Activated T-cell treated with anti-CD3 and anti-CD28 coated beads for 24 hours (primary cell): Measurements from ENCODE around the gene ATP6V0C.

Experiments used
- DNase-seq: peaks from one replicate; pipeline ENCODE4 v3.0.0-alpha.2; 2020; ENCODE audit warnings: low read depth

ATP6V0C gene

DNA sequence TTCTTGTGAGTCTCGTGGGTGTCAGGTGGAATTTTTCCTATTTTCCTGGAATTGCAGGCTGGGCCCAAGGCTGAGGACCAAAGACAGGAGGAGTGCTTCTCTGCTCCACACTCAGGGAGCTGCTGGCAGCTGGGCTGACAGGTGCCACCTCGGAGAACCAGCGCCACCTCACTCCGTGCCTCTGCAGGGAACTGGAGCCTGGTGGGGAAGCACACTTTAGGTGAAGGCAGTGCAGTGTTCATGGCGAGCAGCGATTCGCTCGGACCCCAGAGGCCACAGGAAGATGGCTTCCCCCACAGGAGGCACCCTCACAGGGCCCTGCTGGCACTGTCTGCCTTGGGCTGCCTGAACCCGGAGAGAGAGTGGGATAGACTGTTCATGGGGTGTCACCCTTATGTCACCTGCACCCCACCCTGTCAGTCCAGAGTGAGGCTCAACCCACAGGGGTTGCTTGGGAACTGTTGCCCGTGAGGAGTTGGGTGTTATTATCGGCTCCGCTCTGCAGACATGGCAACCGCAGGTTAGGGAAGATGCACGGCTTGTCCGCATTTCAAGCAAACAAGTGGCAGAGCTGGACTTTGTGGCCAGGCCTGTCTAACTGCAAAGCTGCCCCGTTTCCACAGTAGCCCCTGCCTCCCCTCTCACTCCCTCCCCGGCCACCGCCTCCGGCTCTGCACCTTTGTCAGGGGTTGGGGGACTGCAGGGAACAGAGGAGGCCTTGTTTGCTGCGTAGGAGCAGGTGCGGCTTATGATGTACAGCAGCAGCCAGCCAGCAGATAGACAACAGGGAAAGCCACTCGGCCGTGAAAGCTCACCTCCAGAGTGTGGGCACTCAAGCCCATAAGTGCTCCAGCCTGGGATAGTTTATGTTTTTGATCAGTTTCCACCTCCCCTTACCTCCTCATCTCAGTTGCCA, 23.3 kb upstream of the ATP6V0C start:
- DNase-seq = no peak

DNA sequence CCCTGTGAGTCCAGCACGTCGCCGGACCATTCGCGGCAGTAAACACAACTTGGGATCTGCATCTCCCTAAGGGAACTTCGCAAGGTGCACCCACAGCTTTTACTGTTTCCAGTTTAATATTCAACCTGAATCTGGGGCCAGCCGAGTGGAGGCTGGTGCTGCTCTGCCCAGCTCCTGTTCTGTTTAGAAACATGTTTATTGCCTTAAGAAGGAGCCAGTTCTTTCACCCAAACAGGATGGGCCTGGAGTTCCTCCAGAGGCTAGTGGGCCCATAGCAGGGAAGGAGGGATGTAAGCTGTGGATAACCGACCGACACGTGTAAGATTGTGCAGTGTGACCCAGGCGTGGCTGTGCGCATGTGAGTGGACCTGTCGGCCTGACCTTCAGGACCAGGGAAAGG, 21.5 kb upstream of the ATP6V0C start:
- no peak for DNase-seq

DNA sequence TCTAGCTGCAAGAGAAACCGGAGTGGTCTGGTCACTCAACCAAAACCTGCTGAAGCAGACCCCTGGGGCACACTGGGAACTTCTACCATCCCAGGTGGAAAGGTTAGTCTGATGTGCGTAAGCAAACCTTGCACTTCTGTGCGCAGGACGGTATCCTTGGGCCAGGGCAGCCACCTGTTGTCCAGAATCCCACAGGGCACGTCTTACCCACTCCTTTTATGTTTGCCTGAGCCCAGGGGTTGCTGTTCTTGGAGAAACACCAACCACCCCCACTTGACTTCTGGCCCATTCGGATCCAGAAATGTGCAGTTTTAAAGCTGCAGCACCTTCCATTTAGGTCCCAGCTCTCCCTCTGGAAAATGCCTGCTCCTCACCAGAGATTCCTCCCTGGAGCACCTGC, 20.1 kb upstream of the ATP6V0C start:
- DNase-seq = no peak

DNA sequence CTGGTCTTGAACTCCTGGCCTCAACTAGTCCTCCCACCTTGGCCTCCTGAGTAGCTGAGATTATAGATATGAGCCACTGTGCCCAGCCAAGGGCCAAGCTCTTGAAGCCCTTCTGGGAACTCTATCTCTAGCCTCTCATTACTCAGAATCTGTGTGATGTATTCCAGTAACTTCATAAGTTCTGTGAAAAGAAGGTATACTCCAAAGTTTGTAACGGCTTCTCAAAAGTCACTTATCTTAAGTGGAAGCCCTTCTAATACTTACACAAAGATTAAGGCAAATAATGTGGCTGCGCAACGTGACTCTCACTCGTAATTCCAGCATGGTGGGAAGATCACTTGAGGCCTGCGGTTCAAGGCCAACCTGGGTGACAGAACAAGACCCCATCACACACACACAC, 19.1 kb upstream of the ATP6V0C start:
- no peak for DNase-seq

DNA sequence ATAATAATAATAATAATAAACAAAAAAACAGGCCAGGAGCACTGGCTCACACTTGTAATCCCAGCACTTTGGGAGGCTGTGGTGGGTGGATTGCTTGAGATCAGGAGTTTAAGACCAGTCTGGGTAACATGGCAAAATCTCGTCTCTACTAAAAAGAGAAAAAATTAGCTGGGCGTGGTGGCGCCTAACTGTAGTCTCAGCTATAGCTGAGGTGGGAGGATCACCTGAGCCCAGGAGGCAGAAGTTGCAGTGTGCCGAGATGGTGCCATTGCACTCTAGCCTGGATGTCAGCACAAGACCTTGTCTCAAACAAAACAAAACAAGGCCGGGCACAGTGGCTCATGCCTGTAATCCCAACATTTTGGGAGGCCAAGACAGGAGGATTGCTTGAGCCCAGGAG, 18.7 kb upstream of the ATP6V0C start:
- DNase-seq = no peak

DNA sequence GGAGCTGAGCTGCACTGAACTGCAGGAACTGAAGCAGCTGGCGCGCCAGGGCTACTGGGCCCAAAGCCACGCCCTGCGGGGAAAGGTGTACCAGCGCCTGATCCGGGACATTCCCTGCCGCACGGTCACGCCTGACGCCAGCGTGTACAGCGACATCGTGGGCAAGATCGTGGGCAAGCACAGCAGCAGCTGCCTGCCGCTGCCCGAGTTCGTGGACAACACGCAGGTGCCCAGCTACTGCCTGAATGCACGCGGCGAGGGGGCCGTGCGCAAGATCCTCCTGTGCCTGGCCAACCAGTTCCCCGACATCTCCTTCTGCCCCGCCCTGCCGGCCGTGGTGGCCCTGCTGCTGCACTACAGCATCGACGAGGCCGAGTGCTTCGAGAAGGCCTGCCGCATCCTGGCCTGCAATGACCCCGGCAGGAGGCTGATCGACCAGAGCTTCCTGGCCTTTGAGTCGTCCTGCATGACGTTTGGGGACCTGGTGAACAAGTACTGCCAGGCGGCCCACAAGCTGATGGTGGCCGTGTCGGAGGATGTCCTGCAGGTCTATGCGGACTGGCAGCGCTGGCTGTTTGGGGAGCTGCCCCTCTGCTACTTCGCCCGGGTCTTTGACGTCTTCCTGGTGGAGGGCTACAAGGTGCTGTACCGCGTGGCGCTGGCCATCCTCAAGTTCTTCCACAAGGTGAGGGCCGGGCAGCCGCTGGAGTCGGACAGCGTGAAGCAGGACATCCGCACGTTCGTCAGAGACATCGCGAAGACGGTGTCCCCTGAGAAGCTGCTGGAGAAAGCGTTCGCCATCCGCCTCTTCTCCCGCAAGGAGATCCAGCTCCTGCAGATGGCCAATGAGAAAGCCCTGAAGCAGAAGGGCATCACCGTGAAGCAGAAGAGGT, 17.3 kb upstream of the ATP6V0C start:
- DNase-seq = no peak

DNA sequence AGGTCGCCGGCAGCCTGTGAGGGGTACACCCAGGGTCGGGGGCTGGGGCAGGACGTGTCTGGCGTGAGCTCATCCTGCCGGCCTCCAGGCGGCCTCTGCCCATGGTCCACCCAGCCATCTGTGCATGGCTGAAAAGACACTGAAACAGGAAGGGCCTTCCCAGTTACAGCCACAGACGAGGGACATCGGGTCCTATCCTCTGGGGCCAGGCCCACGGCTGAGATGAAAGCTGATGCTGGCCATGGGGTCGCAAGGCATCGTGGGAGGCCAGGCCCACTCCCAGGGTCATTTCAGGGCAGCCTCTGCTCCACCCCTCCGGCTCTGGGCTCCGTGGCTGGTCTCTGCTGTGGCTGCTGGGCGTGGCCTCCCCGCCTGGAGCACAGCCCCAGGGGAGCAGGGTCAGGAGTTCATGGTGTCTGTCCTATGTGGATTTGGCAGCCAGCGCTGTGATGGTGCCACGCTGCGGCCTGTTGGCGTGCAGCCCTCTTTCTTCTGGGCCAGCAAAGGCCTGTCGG, 16.6 kb upstream of the ATP6V0C start:
- DNase-seq = no peak

DNA sequence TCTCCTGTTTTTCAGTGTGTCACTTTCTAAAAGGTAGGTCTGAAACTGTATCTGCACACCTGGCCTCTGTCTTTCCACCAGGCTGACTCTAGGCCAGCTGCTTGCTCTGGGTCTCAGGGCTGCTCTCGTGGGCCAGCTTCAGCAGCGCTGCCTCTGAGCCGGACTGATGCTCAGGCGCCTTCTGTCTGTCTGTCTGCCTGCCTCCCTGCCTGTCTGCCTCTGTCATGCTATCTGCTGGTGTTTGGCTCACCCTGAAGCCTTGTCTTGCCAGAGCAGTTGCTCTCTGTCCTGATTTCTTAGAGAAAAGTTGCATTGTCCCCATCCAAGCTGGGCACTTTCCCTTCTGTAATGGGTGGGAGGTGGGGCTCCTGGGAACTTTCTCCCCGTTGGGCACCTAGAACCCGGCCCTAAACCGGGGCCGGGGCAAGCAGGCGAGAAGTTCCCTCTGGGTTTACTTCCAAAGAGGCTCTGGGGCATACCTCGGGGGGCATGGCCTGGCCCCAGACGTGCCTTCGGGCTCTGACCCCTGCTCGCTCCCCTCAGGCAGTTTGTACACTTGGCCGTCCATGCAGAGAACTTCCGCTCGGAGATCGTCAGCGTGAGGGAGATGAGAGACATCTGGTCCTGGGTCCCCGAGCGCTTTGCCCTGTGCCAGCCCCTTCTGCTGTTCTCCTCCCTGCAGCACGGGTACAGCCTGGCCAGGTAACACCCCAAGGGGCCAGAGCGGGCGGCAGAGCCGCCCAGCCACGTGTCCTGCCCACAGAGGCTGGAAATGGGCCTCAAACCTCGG, 15.9 kb upstream of the ATP6V0C start:
- DNase-seq = no peak

DNA sequence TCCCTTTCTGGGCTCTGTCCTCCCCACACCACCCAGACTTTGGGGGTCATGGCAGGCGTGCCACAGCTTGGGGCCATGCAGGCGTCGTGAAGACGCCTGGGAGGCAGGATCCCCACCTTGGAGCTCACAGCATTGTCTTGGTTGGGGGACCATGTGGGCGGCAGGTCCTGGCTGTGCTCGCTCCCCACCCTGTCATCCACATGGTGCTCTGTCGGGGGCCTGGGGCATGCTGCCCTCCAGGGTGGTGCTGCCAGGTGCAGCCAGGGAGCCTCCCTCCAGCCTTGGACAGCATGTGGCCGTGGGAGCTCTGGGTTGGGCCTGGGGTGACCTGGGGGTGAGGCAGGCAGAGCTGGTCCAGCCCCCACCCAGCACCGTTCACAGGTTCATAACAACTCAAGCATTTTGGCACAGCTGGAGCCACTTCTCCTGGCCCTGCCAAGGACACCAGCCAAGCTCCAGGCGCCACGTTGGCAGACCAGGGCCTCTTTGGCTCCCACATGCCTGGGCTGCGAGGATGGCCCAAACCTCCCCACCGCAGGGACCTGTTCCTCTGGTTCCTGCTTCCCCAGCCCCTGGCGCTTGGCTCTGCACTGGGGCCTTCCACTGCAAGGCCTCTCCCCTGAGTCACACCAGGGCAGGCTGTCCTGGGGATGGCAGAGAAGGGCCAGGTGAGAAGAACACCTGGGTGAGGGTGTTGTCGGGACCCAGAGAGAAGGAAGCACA, 15.1 kb upstream of the ATP6V0C start:
- no peak for DNase-seq

DNA sequence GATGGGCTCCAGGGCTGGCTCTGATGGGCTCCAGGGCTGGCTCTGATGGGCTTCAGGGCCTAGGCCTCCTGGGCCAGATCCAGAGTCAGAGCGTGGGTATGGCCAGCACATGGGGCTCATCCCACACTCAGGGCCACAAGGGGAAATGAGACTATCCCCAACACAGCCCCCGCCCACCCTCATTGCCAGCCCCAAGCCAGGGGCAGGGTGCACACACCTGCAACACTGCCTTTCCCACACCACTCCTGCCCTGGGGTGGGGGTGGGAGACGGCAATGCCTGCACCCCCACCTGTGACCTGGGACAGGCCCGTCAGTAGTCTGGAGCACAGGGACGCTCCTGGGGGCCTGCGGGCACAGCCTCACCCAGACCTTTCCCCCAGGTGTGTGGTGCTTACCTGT, 14.3 kb upstream of the ATP6V0C start:
- no peak for DNase-seq

DNA sequence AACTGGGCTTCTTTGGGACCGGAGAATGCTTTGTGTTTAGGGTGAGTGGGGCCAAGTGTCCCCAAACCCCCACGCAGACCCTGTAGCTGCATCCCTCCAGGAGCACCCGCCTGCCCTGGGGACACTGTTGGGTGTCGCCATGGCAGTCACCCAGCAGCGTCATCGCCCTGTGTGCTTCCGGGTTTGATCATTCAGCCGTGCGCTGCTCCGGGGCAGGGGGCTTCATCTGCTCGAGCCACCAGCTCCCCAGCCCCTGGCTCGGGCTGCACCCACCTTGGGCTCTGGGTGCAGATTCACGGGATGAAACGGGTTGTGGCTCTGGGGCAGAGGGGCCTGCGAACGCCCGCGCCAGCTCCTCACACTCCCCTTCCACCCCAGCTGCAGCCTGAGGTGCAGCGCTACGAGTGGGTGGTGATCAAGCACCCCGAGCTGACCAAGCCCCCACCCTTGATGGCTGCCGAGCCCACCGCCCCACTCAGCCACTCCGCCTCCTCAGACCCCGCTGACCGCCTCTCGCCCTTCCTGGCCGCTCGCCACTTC, 13.8 kb upstream of the ATP6V0C start:
- no peak for DNase-seq

DNA sequence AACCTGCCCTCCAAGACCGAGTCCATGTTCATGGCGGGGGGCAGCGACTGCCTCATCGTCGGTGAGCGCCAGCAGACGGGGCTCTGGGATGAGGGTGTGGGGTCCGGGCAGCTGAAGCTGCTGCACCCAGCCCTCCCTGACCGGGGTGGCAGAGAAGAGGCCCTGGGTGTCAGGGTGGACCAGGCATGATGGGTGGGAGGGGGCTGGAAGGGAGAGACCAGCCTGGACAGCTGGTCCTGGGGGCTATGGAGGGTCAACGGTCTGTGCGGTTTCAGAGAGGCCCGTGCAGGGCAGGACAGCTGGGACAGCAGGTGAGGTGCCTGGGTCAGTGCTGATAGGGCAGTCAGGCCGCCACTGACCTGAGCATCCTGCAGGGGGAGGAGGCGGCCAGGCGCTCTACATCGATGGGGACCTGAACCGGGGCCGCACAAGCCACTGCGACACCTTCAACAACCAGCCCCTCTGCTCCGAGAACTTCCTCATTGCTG, 13.3 kb upstream of the ATP6V0C start:
- no peak for DNase-seq

DNA sequence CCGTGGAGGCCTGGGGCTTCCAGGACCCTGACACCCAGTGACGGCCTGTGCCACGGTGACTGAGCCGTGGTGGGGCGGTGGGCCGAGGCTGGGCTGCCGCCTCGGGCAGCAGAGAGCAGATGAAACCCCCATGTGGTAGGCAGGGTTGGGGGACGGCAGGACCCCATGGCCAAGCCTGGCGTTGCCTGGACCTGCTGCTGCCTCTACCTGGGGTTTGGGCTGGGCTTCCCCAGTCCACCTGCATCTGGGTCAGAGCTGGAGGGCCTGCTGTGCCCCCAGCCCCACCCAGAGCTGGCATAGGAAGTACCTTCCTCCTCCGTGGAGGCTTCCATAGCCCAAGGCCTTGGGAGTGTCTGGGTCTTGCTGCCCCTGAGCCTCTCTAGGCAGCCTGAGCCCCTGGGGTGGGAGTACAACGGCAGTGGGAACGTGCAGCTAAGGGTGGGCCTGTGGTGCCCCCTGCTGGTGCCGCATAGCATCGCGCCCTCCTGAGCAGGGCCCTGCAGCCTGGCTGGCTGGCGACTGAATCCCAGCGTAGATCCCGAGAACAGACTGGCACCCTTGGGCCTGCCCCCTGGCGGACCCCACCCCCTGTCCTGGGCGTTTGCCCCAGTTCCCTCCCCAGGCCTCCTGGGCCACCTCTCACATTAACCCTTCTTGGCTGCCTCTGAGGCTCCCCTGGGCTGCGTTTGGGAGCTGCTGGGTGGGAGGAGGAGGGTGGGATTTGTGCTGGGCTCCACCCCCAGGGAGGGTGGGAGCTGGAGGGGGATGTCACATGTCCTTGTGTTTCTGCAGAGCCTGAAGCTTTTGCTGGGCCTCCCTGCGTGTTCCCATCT, 12.6 kb upstream of the ATP6V0C start:
- peak; percentile 70 for DNase-seq

DNA sequence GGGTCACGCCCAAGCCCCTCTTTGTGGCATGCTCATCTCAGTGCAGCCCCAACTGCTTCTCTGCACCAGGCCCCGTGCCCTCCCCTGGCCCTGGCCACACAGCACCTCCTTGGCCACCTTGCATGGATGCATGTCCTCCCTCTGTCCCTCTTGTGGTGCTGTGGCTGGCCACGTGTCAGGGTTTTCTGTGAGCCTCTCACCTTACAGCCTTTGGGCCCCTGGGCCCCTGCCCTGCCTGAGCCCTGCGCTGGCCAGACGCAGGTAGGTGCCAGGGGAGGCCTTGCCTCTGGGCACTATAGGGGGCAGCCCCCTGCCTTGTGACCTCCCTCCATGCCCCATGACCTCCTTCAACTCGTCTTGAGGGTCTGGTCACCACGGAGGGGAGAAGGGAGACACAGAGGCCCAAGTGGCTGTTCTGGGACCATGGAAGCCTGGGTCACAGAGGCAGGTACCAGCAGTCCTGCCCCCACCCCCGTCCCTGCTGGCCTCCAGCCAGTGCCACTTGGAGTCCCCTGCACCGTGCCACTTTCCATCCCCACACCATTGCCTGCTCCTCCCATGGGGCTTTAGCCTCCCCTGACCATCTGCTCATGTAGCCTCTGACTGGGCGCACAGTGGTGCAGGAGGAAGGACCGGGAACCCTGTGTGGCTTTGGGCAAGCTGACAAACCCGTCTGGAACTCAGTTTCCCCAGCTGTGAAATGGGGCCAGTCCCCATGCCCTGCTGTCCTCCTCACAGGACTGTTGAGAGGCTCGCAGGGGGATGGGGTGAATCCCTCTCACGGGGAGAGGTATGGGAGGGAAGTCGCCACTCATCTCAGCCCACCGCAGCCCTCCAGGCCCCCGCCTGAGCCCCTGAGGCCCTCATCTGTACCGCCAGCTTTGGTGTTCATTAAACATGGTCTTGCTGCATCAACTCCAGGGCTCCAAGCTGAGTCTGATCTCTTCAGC, 11.5 kb upstream of the ATP6V0C start:
- DNase-seq = no peak

DNA sequence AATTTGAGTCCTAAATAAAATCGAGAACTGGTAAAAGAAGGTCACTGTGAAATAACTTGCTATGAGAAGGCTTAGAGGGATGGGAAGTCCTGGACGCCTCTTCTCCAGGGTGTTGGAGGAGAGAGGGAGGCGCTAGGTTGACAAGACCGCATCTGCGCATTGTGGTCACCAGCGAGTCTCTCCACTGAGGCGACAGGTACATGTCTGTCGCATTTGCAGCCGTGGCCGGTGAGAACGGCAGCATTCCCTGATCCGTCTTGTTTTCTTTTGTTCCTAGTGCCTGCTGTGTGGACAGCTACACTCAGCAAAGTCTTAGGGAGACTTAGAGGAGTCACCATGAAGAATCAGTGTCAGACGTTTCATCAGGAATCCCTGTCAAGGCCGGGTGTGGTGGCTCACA, 8.1 kb upstream of the ATP6V0C start:
- no peak for DNase-seq

DNA sequence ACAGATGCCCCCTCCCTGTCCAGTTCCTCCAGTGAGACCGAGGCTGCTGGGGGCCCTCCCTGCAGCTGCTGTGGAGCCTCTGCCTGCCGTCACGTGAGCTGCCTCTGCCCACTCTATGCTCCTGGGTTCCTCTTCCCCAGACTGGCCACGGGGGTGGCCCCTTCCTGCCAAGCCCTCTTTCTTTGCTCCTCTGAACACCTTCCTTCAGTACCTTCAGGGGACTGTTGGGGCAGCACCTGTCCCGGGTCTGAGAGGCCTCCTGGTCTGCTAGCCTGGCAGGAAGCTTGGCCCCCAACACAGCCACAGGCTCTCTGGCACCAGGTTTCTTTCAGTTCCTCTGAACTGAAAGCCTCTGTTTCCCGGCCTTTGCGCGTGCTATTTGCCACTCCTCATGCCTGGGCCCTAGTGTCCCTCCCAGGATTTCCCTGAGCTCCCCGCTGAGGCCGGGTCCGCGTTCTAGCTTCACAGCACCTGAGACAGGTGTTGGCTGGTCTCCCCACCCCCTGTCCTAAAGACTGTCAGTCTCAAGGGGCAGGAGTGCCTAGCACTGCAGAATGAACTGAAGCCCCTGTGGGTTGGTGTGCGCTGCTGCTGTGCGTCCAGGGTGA, 6.6 kb upstream of the ATP6V0C start:
- DNase-seq = no peak

DNA sequence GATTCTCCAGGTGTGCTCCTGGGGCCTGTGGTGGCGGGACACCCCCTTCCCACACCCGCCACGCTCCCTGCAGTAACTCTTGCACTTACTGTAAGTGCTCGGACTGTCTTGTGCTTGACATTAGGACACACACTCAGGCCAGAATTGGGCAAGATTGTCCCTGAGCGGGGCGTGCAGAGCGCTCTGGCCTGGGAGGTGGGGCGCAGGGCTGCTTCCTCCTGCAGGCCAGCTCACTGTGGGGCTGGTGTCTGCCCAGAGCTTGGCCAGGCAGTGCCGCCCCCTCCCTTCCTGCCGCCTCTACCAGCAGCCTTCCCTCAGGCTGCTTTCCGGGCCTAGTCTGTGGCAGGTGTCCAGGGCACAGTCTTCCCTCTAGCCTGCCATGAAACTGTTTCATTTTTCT, 6.1 kb upstream of the ATP6V0C start:
- DNase-seq = no peak

DNA sequence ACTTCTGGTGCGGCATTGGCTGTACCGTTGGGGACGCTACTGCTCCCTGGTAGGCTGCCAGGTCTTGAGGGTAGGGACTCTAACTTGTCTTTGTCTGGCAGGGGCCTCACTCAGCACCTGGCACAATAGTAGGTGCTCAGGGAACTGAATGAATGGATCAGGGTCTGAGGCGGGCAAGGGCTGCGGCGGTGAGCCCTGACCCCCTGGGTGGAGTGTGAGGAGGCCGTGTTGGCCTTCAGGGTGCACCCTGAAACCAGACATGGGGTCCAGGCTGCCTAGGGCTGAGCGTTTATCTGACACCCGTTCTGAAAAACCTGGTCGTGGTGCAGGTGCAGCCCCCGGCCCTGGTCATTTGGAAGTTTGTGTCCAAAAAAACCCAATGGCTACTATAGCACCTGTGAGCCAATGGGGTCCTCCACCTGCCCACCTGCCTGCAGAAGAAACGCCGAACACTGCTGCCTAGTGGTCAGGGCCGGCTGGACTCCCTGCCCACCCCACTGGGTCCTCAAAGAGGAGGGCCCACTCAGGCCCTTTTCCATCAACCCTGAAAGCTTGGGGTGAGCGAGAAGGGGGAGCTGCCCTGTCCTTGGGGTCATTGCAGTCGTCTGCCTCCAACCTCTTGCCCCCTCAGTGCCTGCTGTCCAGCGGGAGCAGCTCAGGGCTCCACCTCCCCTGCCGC, 4.9 kb upstream of the ATP6V0C start:
- no peak for DNase-seq
